ENCODE data around the gene DDIT3. TPM values are rescaled to one million over a fixed set of nuclear protein-coding genes. Genes with fewer than 3 reads are reported as not detected.
A peak's percentile ranks its signal among the peaks of the same experiment; 100 is the strongest.

The DDIT3 gene
- total and polyA plus RNA-seq, 8 donors, result 8.5 to 52.7 (median 9.9) TPM

DNA sequence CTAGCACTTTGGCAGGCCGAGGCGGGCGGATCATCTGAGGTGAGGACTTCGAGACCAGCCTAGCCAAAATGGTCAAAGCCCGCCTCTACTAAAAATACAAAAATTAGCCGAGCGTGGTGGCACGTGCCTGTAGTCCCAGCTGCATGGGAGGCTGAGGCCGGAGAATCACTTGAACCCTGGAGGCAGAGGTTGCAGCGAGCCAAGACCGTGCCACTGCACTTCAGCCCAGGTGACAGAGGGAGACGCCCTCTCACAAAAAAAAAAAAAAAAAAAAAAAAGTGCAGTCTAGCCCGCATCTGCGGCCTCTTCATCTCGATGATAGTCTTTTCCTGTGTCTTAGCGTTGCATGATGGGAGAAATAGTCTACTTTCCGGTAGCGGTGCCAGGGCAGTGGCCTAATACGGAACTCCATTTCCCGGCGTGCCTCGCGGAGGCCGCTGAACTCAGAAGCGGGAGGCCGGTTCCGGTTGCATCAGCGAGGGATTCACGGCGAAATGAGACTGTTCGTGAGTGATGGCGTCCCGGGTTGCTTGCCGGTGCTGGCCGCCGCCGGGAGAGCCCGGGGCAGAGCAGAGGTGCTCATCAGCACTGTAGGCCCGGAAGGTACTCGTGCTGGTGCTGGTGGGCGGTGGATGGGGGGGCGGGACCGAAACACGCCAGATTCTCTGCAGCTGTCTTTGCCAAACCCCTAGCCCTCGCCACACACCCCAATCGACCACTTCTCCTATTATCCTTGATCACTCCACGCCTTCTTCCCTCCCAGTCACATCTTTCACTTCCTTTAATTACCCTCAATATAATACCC, 32.5 kb downstream of the DDIT3 start, which contains the start of gene MARS1:
Gene MARS1, plus strand, starts transcription at position 472 of the 805 bp plus-strand sequence. Its CDS starts 23 bp downstream, at position 495.
- Histone ChIP-seq H3K27ac (peak within 1 kb of the TSS in 3 of 4 donors; percentile 6 to 50 (median 24)), H3K4me3 (peak within 1 kb of the TSS; percentile 53 to 93 (median 82)), H3K27me3 (no peaks in the 10 kb centered on the region), H3K4me1 (peaks cover 0 to 10% (median 0%) of the 10 kb centered on the region in 3 donors), H3K9me3 (no peaks in the 10 kb centered on the region), H3K36me3 (peaks cover 0 to 21% (median 13%) of the 10 kb centered on the region in 3 donors)
- ATAC-seq (peak; percentile 98 to 100 (median 99)), FAIRE-seq (peak; percentile 85), DNase-seq (peak; percentile 89 to 95 (median 94))
- WGBS, 2 donors, result 7 to 9% methylated on average over 42 to 47 of the region's 47 CpGs
- TF ChIP-seq, protein P1, sequence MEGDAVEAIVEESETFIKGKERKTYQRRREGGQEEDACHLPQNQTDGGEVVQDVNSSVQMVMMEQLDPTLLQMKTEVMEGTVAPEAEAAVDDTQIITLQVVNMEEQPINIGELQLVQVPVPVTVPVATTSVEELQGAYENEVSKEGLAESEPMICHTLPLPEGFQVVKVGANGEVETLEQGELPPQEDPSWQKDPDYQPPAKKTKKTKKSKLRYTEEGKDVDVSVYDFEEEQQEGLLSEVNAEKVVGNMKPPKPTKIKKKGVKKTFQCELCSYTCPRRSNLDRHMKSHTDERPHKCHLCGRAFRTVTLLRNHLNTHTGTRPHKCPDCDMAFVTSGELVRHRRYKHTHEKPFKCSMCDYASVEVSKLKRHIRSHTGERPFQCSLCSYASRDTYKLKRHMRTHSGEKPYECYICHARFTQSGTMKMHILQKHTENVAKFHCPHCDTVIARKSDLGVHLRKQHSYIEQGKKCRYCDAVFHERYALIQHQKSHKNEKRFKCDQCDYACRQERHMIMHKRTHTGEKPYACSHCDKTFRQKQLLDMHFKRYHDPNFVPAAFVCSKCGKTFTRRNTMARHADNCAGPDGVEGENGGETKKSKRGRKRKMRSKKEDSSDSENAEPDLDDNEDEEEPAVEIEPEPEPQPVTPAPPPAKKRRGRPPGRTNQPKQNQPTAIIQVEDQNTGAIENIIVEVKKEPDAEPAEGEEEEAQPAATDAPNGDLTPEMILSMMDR (IDR thresholded peaks at IDR 0.05), result no peak
- intact Hi-C loops (cut with DNase I), result no loop called here

DNA sequence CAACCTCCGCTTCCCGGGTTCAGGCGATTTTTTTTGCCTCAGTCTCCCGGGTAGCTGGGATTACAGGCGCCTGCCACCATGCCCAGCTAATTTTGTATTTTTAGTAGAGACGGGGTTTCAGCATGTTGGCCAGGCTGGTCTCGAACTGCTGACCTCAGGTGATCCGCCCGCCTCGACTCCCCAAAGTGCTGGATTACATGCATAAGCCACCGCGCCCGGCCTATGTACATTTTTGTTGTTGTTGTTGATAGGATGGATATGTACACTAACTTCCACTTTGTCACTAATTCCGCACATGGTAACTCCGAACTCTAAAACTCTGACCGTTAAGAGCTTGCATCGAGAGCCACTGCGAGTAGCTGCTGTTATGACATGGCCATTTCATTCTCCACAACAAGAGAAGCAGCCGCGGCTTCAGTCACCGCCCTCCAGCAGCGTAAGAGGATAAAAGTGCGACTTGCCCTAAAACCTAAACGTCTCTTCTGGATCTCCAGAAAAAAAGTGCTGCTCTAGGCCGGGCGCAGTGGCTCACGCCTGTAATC, 33.2 kb downstream of the DDIT3 start:
- FAIRE-seq (no peak), ATAC-seq (no peak), DNase-seq (no peak)
- WGBS, 2 donors, result 75 to 80% methylated on average over 27 of the region's 27 CpGs
- intact Hi-C loops (cut with DNase I), result no loop called here
- H3K27me3 ChIP-seq, result no peaks in the 10 kb centered on the region
- H3K9me3 ChIP-seq, result no peaks in the 10 kb centered on the region
- peaks cover 0 to 10% (median 0%) of the 10 kb centered on the region in 3 donors for H3K4me1 ChIP-seq
- TF ChIP-seq, protein P1 (IDR thresholded peaks at IDR 0.05), result no peak
- no peak overlapping the region for H3K27ac ChIP-seq
- H3K4me3 ChIP-seq, result peak overlapping the region in 2 of 4 donors; percentile 84 to 93
- peaks cover 0 to 21% (median 13%) of the 10 kb centered on the region in 3 donors for H3K36me3 ChIP-seq

DNA sequence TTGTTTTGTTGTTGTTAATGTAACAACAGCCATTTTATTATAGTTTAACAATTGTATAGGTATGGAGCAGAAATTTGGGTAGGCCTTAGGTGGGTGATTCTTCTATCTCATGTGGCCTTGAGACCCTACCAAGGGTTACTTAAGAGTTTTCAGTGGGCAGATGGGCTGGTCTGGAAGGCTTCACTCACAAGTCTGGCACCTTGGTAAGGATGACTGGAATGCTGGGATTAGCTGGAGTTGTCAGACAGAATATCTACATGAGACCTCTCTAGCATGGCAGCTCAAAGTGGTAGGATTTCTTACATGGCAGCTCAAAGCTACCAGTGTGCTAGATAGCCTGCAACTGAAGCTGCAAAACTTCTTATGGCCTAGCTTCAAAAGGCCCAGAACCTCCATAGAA, 34.6 kb downstream of the DDIT3 start:
- Histone ChIP-seq H3K4me1 (peaks cover 0 to 10% (median 0%) of the 10 kb centered on the region in 3 donors), H3K27ac (no peak overlapping the region), H3K36me3 (peaks cover 0 to 10% (median 6%) of the 10 kb centered on the region in 3 donors), H3K4me3 (no peak overlapping the region), H3K27me3 (no peaks in the 10 kb centered on the region), H3K9me3 (no peaks in the 10 kb centered on the region)
- TF ChIP-seq, protein P1 (IDR thresholded peaks at IDR 0.05), result no peak
- intact Hi-C loops (cut with DNase I), result no loop called here
- DNase-seq, result no peak
- no peak for ATAC-seq
- no peak for FAIRE-seq

DNA sequence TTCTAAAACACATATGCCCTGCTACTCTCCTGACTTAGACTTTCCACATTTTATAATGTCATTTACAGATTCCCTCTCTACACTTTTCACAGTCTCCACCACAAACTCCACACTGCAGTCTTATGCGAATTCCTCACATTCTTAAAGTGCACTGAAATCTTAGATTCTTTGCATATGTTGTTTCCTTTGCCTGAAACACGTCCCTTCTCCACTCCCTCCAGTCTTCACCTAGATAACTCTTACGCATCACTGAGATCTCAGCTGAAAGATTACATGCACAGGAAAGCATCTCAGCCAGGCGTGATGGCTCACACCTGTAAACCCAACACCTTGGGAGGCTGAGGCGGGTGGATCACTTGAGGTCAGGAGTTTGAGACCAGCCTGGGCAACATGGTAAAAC, 36.8 kb downstream of the DDIT3 start:
- TF ChIP-seq, protein P1 (IDR thresholded peaks at IDR 0.05), result no peak
- Histone ChIP-seq H3K36me3 (no peaks in the 10 kb centered on the region), H3K27ac (no peak overlapping the region), H3K9me3 (no peaks in the 10 kb centered on the region), H3K27me3 (no peaks in the 10 kb centered on the region), H3K4me1 (no peaks in the 10 kb centered on the region), H3K4me3 (no peak overlapping the region)
- intact Hi-C loops (cut with DNase I), result no loop called here
- no peak for DNase-seq
- ATAC-seq, result no peak
- WGBS, 2 donors, result 62 to 64% methylated on average over 5 of the region's 5 CpGs
- FAIRE-seq, result no peak

DNA sequence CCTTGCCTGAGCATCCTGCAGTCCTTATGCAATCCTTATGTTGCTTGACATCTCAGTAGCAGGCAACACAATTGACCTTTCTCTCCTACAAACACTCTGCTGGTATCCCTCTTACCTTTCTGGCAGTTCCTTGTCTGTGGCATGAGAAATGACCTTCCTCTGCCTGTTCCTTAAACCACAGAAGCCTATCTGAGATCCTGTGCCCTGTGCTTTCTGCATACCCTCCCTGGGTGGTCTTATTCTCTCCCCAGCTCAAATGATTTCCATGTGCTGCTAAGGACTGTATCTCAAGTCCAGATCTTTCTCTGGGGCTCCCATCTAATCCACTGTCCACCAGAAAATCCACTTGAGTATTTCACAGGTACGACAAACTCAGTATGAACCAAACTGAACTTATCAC, 38.6 kb downstream of the DDIT3 start:
- TF ChIP-seq, protein P1 (IDR thresholded peaks at IDR 0.05), result no peak
- H3K4me3 ChIP-seq, result no peak overlapping the region
- H3K36me3 ChIP-seq, result no peaks in the 10 kb centered on the region
- ATAC-seq (no peak), FAIRE-seq (no peak), DNase-seq (no peak)
- H3K27ac ChIP-seq, result no peak overlapping the region
- H3K4me1 ChIP-seq, result no peaks in the 10 kb centered on the region
- intact Hi-C loops (cut with DNase I), result no loop called here
- no peaks in the 10 kb centered on the region for H3K9me3 ChIP-seq
- 55 to 71% methylated on average over 1 of the region's 1 CpG for WGBS, 2 donors
- H3K27me3 ChIP-seq, result no peaks in the 10 kb centered on the region
